Subcutaneous adipose tissue (tissue), 4 donors: ENCODE measurements around the gene EHHADH. TPM values are rescaled to one million over a fixed set of nuclear protein-coding genes. Genes with fewer than 3 reads are reported as not detected.

Source experiments
- total RNA-seq, 4 donors: library from RNA; depleted of rRNA; stranded (reverse); fragments of >200 nt; gene quantifications; one replicate each; pipeline ENCODE4 v1.1.0, GENCODE V29; 2016
- TF ChIP-seq, protein P1 (sequence below): fragments of 450-650 bp; IDR thresholded peaks from one replicate; pipeline ENCODE4 v1.5.1; 2016; ENCODE audit warnings: low read depth, mild to moderate bottlenecking, control low read depth, antibody characterized with exemption, moderate library complexity

EHHADH gene
- total RNA-seq, 4 donors from 2014 or later: 12.3 to 23.8 (median 12.6) TPM

GRCh38 chr3:185197068-185197467, 56.8 kb downstream of the EHHADH start:
- TF ChIP-seq, protein P1, sequence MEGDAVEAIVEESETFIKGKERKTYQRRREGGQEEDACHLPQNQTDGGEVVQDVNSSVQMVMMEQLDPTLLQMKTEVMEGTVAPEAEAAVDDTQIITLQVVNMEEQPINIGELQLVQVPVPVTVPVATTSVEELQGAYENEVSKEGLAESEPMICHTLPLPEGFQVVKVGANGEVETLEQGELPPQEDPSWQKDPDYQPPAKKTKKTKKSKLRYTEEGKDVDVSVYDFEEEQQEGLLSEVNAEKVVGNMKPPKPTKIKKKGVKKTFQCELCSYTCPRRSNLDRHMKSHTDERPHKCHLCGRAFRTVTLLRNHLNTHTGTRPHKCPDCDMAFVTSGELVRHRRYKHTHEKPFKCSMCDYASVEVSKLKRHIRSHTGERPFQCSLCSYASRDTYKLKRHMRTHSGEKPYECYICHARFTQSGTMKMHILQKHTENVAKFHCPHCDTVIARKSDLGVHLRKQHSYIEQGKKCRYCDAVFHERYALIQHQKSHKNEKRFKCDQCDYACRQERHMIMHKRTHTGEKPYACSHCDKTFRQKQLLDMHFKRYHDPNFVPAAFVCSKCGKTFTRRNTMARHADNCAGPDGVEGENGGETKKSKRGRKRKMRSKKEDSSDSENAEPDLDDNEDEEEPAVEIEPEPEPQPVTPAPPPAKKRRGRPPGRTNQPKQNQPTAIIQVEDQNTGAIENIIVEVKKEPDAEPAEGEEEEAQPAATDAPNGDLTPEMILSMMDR: no peak

DNA sequence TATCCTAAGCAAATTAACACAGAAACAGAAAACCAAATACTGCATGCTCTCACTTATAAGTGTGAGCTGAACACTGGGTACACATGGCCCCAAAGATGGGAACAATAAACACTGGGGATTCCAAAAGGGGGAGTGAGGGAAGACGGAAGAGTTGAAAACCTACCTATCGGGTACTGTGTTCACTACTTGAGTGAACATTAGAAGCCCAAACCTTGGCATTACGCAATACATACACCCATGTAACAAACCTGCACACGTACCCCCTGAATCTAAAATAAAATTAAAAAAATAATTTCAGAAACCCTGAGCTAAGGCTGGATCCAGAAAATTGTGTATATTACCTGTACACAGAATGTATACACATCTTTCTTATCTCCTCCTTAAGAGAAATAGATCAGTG, 58.2 kb downstream of the EHHADH start:
- TF ChIP-seq, protein P1: no peak

GRCh38 chr3:185188816-185189215, 65.0 kb downstream of the EHHADH start:
- TF ChIP-seq, protein P1: no peak

GRCh38 chr3:185187391-185187790, 66.5 kb downstream of the EHHADH start:
- TF ChIP-seq, protein P1: no peak

DNA sequence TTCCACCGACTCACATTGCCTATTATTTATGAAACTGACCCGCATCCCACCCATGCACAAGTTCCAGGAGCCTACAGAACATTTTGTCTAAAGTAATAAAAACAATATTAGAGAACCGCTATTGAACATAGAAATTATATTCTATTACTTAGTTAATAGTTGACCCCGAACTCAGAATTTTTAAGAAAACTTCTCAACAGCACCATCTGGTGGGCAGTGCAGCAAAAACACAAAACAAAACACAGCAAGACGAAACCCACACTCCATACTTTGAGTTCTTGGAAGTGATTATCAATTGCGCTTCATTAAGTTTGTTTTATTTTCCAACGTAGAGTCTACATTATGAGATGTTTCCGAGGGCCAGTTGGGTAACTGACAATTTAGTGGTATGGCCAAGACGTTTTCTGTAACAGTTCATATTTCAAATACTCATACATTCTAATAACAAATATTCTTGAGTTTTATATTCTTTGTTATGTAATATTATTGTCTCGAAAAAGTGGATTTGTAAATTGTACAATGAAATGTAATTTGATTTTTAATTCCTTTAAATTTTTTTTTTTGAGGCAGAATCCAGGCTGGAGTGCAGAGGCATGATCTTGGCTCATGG, 77.0 kb downstream of the EHHADH start:
- TF ChIP-seq, protein P1: no peak

- TF ChIP-seq, protein P1: no peak
These were observed 78.4 kb downstream of the EHHADH start for GRCh38 chr3:185175370-185175987.

- TF ChIP-seq, protein P1: no peak
These were observed 81.5 kb downstream of the EHHADH start for GRCh38 chr3:185172086-185173049.
